Measurements from ENCODE around the gene TWIST2.

DNA sequence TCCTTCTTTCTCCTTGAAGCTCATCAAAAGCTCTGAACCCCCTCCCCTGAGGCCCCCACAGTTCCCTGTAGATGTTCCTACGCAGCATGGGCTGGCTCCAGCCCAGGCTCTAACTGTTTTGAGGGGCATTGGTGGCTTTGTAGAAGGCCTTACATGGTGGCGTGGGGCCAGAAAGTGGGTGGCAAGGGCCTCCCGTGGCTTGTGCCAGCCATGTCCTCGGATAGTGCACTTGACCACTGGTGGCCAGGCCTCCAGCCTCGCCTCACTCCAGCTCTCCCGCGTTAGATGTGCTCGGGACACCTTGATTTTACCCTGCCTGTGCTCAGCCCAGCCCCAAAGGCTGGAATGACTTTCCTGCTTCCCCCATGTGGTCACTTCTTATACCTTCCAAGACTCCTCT, 92.9 kb downstream of the TWIST2 start:
- no peak for TF ChIP-seq CTCF (IDR thresholded peaks at IDR 0.05)
- TF ChIP-seq EP300 (IDR thresholded peaks at IDR 0.05), result no peak
- TF ChIP-seq POLR2A (IDR thresholded peaks at IDR 0.05), result no peak
- TF ChIP-seq POLR2AphosphoS5 (IDR thresholded peaks at IDR 0.05), result no peak

All from stomach (tissue), 4 donors.